MV-4-11 (cell line): ENCODE measurements around the gene PTPRN2.
"Not testable (repeated sequence)": the region's sequence is repeated elsewhere in the genome, so short reads cannot be mapped to it uniquely, and the experiment has no call there.

Source experiments
- DNase-seq: peaks from one replicate; lab custom pipeline; 2025; lab: John Stamatoyannopoulos, UW

The PTPRN2 gene

GRCh38 chr7:157992511-157993160 lies 595.0 kb downstream of the PTPRN2 start:
- DNase-seq, result no peak

DNA sequence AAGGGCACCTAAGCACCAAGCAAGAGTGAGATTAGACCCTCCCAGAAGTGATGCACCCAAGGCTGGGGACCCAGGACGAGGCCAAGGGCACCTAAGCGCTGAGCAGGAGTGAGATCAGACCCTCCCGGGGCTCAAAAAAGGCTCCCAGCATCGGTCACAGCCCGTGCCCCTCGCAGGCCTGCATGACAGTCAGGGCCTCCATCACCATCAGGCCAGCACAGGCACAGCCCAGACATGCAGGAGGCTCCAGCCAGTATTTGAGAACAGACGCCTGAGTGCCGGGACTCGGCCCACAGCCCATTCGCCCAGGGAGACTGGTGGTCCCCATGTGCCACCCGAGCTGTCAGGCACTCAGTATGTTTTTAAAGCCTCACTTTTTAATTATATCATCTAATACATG lies 595.9 kb downstream of the PTPRN2 start:
- no peak for DNase-seq

GRCh38 chr7:157991351-157991750 lies 596.3 kb downstream of the PTPRN2 start:
- no peak for DNase-seq

DNA sequence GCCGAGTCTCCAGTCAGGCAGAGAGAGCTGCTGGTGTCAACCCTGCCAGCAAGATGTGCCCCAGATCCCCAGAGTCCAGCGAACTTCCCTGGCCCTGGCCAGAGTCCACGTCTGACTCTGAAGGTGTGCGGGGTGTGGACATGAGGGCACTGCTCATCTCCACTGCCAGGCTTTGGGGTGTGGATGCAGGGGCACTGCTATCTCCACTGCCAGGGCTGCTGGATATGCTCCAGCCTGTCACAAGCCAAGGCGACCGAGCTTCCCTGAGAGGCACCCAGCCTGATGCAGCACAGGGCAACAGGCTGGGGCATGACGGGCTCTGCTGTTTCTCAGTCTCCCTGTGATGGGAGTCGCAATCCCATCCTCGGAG lies 596.8 kb downstream of the PTPRN2 start:
- DNase-seq, result no peak

DNA sequence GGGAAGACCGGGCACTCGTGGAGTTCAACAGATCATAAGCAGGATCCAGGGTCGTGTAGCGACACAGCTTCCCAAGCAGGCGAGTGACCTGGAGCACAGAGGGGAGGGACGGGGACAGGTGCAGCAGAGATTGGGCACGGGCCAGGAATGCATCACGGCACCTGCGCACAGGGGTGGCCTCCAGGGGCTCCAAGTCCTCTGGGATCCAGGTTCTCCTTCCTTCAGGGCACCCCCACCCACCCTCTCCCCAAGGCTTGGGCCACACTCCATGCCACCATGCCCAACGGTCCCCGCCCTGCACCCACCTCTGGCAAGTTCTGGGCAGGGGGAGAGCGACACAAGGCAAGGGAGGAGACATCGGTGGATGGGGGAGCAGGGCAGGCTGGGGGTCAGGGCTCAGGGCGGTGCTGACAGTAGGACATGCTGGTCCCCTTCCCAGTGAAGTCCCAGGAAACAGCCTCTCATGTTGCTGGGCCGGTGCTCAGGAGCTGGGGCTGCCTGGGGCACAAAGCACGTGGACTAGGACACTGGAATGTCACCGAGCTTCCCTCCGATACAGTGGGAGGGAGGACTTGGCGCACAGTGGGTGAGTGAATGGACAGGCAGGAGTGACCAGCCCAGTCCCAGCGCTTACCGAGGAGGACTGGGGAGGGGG lies 597.3 kb downstream of the PTPRN2 start:
- DNase-seq, result no peak

GRCh38 chr7:157989589-157989988 lies 598.0 kb downstream of the PTPRN2 start:
- DNase-seq, result no peak

DNA sequence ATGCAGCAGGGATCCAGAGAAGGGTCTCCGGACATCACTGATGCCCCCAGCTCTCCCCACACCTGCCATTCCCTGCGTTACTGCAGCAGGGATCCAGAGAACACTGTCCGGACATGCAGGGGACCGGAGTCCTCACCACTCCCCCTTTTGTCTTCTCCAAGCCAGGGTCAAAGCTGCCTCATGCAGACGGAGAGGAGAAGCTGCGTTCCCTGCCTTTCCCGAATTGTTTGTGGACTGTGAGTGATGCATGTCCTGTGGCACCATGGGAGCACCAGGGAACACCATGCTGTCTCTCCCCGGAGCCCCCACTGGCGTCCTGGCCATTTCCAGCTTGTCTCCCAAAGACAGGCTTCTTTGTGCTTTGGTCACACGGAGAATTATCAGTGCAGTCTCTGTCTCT lies 599.7 kb downstream of the PTPRN2 start:
- no peak for DNase-seq

DNA sequence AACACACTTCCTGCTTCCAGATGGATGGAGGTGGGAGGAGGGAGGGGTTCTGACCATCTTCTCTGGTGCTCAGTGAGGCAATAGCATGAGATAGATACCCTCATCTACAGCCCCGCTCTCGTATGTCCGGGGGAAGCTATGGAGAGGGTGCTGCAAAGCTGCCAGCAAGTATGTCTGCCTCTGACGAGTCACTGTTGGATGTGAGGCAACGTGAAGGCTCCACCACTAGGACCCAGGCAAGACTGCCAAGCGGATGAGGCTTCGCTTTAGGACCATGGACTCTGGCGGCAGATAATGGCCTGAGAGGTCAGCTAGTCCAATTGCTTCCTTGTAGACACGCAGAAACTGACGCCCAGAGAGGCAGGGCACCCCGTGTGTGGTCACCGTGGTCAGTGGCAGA lies 601.6 kb downstream of the PTPRN2 start:
- DNase-seq, result no peak

GRCh38 chr7:157985636-157986035 lies 602.0 kb downstream of the PTPRN2 start:
- no peak for DNase-seq

- DNase-seq, result no peak
Observed at GRCh38 chr7:157984423-157985163, 603.0 kb downstream of the PTPRN2 start.

GRCh38 chr7:157983502-157984422 lies 603.9 kb downstream of the PTPRN2 start:
- DNase-seq, result no peak

DNA sequence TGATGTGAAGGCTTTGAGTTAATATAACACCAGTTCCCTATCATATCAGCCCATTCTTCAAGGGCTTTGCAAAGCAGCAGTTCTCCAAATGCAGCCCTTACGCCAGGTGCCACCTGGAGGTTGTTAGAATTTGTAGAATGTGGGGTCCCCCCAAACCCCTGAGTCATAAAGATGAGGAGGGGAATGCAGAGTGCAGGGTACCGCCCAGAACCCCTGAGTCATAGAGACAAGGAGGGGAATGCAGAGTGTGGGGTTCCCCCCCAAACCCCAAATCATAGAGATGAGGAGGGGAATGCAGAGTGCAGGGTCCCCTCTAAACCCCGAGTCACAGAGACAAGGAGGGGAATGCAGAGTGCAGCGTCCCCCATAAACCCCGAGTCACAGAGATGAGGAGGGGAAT lies 605.8 kb downstream of the PTPRN2 start:
- no peak for DNase-seq

DNA sequence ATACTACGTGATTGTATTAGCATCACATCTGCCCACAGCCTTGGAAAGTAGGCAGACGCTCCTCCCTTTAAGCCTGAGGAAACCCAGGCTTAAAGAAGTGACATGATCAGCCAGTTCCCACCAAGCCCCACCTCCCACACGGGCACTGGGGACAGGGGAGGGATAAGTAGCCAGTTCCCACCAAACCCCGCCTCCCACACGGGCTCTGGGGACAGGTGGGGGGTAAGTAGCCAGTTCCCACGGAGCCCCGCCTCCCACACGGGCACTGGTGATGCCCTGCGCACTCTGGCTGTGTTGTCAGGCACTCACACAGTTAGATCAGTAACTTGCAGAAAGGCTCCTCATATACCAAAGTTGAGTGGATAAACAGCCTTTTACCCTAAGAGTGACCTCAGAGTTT lies 606.8 kb downstream of the PTPRN2 start:
- DNase-seq, result no peak

GRCh38 chr7:157980341-157980731 lies 607.3 kb downstream of the PTPRN2 start:
- not testable (repeated sequence) for DNase-seq

GRCh38 chr7:157979636-157980340 lies 607.8 kb downstream of the PTPRN2 start:
- DNase-seq, result peak; percentile 19

- no peak for DNase-seq
Observed at GRCh38 chr7:157978766-157979165, 608.9 kb downstream of the PTPRN2 start.

- DNase-seq, result no peak
Observed at GRCh38 chr7:157977717-157978496, 609.7 kb downstream of the PTPRN2 start.

DNA sequence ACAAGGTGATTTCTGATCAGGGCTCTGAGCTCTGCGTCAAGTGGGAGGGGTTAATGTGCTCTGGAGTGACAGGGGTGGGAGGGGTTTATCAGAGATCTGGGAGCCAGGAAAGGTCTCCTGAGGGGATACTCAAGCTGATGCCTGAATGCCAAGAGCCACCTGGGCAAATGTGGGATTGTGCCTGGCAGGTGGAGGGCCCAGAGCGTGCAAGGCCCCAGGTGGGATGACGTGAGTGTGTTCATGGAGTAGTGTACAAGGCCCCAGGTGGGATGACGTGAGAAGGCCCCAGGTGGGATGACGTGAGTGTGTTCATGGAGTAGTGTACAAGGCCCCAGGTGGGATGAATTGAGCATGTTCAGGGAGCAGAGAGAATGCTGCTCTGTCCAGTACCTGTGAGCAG lies 610.3 kb downstream of the PTPRN2 start:
- DNase-seq, result no peak

DNA sequence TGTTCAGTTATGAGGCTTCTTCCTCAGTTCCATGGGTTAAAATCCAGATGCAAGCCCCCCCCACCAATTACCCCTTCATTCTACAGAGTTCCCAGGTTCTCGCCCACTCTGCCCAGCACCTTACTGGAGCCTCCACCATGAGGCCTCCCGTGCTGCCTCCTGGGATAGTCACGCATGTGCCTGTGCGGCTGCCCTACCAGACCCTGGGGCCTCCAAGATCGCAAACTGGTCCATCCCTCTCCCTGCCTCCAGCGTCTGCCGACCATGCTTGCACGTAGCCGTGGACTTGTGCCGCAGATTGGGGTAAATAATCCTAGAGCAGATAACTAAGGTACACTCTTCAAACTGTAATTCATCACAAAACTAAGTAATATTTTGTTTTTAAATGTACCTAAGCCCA lies 611.2 kb downstream of the PTPRN2 start:
- no peak for DNase-seq

- no peak for DNase-seq
Observed at GRCh38 chr7:157975401-157976372, 611.9 kb downstream of the PTPRN2 start.
